Activated CD4-positive, CD25-positive, alpha-beta regulatory T cell treated with anti-CD3 and anti-CD28 coated beads, Interleukin-2, amount 50 U/mL, for 16 hours (primary cell): ENCODE data around the gene P2RX2.

Experiments
- DNase-seq: peaks from one replicate; pipeline ENCODE4 v3.0.0-alpha.2; 2020; ENCODE audit warnings: low read depth, low spot score

Gene P2RX2

GRCh38 chr12:132662901-132663755 is 44.6 kb downstream of the P2RX2 start:
- no peak for DNase-seq

GRCh38 chr12:132664206-132665148 is 45.9 kb downstream of the P2RX2 start:
- DNase-seq = no peak

DNA sequence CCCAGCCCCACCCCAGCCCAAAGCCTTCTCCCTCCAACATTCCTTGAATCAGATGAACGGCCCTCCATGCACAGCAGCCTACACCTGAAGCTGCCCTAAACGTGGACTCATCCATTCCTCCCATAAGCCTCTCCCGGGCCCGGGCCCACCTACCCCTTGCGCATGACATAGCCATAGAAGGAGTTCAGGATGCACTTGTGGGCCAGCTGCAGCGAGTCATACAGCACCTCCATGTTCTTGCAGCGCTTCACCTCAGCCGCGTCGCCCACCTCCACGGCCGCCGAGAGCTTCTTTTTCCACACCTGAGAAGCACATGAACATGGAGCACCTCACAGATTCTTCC is 46.5 kb downstream of the P2RX2 start:
- no peak for DNase-seq

- no peak for DNase-seq
Observed at GRCh38 chr12:132665794-132666193, 47.2 kb downstream of the P2RX2 start.

- no peak for DNase-seq
Observed at GRCh38 chr12:132668191-132669088, 49.9 kb downstream of the P2RX2 start.

- no peak for DNase-seq
Observed at GRCh38 chr12:132669166-132669879, 50.7 kb downstream of the P2RX2 start.
